Spleen (tissue), 7 donors: Measurements from ENCODE around the gene RANBP3L.
A peak's percentile ranks its signal among the peaks of the same experiment; 100 is the strongest.

Experiments used
- POLR2A ChIP-seq, 3 donors: fragments of 450-650 bp; IDR thresholded peaks; one replicate each; pipeline ENCODE4 v1.5.1; 2017; ENCODE audit warnings: antibody characterized with exemption in 3 of 3, mild to moderate bottlenecking in 1 of 3
- POLR2AphosphoS5 ChIP-seq, 3 donors: sonication (generic); formaldehyde crosslinking; IDR thresholded peaks; one replicate each; pipeline ENCODE4 v1.5.1; 2017; ENCODE audit warnings: antibody characterized with exemption in 3 of 3
- TF ChIP-seq, protein P1 (sequence below), 11 experiments: fragments of 200-600 bp in 7 of 11; fragments of 450-650 bp in 4 of 11; sonication (generic) in 4 of 11; IDR thresholded peaks in 8 of 11; conservative IDR thresholded peaks in 3 of 11; 1 replicate in 7 of 11; 2 replicates in 4 of 11; pipeline versions ENCODE4 v1.4.0 to v1.8.0; 2016 to 2021; ENCODE audit warnings: antibody characterized with exemption in 11 of 11, inconsistent platforms in 4 of 11, mild to moderate bottlenecking in 1 of 11
- donor health status: DM: no; HTN: no; CAD: no; lungs with moderate emphysema.
- donor health status: DM: no; HTN: no; CAD: no.
- donor health status: DM: no; HTN: no; CAD: no.

GRCh38 chr5:36305571-36306326, 4.0 kb upstream of the RANBP3L start:
- TF ChIP-seq, protein P1, sequence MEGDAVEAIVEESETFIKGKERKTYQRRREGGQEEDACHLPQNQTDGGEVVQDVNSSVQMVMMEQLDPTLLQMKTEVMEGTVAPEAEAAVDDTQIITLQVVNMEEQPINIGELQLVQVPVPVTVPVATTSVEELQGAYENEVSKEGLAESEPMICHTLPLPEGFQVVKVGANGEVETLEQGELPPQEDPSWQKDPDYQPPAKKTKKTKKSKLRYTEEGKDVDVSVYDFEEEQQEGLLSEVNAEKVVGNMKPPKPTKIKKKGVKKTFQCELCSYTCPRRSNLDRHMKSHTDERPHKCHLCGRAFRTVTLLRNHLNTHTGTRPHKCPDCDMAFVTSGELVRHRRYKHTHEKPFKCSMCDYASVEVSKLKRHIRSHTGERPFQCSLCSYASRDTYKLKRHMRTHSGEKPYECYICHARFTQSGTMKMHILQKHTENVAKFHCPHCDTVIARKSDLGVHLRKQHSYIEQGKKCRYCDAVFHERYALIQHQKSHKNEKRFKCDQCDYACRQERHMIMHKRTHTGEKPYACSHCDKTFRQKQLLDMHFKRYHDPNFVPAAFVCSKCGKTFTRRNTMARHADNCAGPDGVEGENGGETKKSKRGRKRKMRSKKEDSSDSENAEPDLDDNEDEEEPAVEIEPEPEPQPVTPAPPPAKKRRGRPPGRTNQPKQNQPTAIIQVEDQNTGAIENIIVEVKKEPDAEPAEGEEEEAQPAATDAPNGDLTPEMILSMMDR (IDR thresholded peaks at IDR 0.05 in 8 of 11, conservative IDR thresholded peaks at IDR 0.05 in 3 of 11): peak in 6 of 11 experiments; percentile 19 to 44 (median 30)
- TF ChIP-seq POLR2A (IDR thresholded peaks at IDR 0.05) (no peak), POLR2AphosphoS5 (IDR thresholded peaks at IDR 0.05) (no peak)
